SW480 (cell line): ENCODE measurements around the gene STAT2.
"Not testable (repeated sequence)": the region's sequence is repeated elsewhere in the genome, so short reads cannot be mapped to it uniquely, and the experiment has no call there.

ENCODE experiments used
- DNase-seq: peaks from one replicate; pipeline ENCODE4 v3.0.0-alpha.2; 2016; ENCODE audit warnings: low spot score

Gene STAT2

DNA sequence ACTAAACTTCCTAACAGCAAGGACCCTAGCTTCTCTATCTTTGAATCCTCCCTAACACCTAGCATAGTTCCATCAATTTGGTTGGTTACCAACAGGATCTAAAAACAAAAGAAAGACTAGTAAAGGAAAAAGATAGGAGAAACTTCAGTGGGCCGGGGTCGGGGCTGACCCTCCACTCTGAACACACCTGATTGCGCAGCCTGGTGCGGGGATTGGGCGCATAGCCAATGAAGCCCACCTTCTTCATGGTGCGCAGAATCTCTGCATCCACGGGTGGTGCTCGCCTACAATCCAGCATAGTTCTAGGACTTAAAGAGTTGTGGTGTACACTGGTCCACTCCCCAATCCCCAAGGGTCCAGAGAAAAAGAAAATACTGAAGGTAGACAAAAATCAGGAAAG, 33.8 kb downstream of the STAT2 start:
- DNase-seq = no peak

DNA sequence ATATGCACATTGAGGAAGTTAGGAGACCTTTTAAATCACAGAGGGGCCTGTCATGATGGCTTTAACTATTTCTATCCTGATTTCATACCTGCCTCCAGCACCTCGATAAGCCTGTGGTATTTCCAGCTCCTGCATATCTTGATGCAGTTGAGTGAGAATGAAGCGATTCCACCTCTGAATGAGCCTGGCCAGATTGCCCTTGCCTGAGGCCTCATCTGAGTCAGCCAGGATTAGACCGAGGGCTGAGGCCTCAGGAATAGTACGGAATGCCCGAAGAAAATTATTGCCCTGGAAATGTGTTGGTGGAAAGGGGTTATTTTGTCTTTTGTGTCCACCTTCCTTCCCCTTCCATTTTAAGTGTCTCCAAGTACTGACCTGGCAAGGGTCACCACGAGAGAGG, 35.7 kb downstream of the STAT2 start:
- no peak for DNase-seq

DNA sequence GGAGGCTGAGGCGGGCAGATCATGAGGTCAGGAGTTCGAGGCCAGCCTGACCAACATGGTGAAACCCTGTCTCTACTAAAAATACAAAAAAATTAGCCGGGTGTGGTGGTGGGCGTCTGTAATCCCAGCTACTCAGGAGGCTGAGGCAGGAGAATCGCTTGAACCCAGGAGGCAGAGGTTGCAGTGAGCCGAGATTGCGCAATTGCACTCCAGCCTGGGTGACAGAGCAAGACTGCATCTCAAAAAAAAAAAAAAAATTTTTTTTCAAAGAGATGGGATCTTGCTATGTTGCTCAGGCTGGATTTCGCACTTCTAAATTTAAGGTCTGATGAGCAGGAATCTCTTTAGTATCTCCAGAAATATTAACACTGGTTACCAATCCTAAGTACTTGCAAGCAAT, 38.3 kb downstream of the STAT2 start:
- DNase-seq = not testable (repeated sequence)

DNA sequence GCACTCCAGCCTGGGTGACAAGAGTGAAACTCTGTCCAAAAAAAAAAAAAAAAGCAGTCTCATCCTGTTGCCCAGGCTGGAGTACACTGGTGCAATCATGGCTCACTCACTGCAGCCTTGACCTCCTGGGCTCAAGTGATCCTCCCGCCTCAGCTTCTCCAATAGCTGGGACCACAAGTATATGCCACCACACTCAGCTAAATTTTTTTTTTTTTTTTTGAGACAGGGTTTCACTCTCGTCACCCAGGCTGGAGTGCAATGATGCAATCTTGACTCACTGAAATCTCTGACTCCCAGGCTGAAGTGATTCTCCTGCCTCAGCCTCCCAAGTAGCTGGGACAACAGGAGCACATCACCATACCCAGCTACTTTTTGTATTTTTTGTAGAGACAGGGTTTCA, 38.9 kb downstream of the STAT2 start:
- DNase-seq = no peak

DNA sequence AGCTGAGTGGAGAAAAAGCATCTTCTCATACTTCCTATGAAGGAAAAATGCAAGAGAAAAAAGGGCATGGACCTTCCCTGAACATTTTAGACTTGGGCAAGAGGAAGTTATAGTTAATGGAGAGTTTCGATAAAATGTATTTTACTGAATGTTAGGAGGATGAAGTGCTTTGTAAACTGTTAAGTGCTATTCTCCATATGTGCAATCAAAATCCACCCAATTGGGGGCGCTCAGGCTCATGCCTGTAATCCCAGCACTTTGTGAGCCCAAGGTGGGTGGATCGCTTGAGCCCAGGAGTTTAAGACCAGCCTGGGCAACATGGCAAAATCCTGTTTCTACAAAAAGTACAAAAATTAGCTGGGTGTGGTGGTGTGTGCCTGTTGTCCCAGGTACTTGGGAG, 42.2 kb downstream of the STAT2 start:
- DNase-seq = no peak

DNA sequence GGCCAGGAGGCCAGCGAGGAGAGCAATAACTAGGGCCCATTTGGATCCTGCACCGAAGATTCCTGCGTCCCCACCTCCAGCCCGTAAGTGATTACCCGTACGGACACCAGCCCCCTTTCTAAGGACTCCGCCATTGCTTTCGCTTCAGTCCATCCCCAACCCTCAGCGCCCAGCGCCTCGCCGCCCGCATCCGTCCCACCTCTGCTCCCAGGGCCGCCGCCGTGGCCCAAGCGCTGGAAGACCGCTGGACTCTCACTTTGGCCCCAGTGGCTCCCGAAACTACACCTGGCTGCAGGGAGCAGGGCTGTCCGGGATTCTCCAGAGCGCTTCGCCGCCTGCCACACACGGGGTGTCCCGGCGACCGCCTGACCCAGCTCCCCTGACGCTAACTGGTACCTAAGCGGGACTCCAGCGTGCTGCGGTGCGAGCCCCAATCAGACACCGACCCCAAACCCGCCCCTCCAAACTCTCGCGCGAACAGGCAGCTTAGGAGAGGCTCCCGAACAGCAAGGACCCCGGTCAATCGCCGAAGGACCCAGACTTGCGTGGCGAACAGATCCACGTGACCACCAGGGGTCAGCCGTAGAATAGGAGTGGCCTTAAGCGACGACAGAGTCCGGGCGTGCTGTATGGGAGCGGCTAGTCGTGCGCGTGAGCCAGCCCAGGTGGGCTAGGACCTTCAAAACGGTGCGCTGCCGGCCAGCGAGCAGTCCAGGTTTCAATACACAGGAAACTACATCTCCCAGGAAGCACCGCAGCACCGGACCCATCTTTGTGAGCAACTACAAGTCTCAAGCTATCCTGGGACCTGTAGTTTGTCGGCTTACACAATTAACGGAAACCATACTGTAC, 44.1 kb downstream of the STAT2 start, which contains the start of gene CNPY2:
Gene CNPY2, minus strand, starts transcription at position 367 of the 852 bp plus-strand sequence. CDS start 771 bp downstream, outside the sequence.
- DNase-seq = peak; percentile 99

DNA sequence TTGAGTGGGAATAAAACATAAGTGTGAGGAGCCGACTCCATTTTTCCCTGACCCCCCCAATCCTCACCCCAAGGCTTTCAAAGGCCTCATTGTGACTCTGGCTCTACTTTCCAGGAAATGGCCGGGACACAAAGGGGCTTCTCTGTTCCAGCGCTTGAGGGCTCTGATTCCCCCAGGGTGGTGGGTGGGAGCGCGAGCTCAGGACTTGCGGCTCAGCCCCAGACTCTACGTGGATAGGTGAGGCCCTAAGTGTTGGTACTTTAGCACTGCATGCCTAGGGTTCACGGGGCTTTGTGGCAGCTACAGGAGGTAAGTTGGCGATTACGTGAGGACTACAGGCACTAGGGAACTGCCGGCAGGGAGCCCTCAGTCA, 44.7 kb downstream of the STAT2 start:
- DNase-seq = peak; percentile 23

DNA sequence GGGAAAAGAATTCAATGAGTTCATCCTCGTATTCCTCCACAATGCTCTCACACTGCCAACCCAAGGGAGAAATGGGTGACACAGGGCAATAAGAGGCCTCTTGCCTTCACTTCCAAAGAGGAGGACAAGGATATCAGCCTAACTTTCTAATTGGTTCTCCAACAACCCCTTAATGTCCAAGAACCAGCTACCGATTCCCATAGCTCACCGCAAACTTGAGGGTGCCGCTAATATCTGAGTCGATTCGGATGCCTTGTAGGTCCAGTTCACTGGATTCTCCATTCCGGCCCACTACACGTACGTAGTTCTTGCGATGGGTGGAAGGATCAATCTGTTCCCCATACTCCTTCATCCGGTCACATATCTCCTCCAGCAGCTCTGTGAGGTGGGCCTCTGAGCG, 48.9 kb downstream of the STAT2 start:
- DNase-seq = no peak

DNA sequence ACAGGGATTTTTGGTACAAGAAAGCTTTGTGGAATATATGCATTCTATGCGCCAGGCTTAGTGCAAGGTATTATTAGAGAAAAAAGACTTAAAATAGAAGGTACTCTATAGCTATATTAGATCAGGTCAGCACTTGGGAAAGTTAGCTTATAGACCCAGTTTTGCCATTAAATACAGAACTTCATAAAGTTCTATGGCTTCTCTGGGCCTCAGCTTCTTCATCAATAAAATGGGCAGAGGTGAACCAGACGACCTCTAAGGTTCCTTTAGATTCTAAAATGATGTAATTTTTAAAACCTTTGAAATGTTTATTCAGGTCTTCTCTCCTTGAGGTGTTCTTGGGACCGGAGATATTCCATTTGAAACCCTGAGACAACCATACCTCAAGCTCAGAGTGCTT, 51.2 kb downstream of the STAT2 start:
- DNase-seq = no peak

DNA sequence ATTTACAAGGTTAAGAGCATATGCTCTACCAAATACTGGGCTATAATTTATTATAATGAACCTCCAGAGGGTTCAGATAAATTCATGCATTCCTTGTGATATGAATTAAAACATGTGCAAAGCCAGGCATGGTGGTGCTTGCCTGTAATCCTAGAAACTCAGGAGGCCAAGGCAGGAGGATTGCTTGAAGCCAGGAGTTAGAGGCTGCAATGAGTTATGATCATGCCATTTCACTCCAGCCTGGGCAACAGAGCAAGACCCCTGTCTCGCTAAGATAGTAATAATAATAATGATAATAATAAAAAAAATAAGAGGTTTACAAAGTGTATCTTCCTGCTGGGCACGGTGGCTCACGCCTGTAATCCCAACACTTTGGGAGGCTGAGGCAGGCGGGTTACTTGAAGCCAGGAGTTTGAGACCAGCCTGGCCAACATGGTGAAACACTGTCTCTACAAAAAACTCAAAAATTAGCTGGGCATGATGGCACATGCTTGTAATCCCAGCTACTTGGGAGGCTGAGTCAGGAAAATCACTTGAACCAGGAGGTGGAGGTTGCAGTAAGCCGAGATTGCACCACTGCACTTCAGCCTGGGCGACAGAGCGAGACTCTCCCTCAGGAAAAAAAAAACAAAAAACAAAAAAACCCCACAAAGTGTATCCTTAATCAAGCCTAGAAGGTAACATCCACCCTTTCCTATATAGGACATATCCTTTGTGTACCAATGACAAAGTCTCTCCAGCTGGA, 52.5 kb downstream of the STAT2 start:
- DNase-seq = no peak

DNA sequence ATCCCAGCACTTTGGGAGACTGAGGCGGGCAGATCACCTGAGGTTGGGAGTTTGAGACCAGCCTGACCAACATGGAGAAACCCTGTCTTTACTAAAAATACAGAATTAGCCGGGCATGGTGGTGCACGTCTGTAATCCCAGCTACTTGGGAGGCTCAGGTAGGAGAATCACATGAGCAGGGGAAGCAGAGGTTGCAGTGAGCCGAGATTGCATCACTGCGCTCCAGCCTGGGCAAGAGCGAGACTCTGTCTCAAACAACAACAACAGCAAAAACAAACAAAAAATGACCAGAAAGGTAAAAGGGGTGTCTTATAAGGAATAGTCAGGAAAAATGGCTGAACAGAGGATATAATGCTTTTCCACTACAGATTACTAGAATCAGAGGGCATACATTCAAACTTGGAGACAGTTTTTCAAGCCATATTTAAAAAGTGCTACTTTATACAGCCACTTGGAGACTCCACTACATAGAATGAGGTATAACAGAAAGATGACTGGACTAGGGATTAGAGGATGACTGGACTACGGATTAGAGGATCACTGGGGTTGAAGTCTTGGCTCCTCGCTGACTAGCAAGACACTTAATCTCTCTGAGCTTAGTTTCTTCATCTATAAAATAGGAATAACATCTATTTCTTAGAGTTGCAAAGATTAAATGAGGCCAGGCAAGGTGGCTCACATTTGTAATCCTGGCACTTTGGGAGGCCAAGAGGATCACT, 54.9 kb downstream of the STAT2 start:
- no peak for DNase-seq

DNA sequence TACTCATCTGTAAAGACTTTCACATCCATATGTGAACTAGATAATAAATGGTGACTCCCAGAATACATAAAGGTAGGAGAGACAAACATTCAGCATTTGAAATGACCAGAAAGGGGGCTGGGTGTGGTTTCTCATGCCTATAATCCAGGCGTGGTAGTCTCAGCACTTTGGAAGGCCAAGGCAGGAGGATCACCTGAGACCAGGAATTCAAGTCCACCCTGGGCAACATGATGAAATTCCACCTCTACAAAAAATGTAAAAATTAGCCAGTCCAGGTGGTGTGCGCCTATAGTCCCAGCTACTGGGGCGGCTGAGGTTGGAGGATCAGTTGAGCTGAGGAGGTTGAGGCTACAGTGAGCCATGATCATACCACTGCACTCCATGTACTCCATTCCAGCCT, 55.6 kb downstream of the STAT2 start:
- no peak for DNase-seq

DNA sequence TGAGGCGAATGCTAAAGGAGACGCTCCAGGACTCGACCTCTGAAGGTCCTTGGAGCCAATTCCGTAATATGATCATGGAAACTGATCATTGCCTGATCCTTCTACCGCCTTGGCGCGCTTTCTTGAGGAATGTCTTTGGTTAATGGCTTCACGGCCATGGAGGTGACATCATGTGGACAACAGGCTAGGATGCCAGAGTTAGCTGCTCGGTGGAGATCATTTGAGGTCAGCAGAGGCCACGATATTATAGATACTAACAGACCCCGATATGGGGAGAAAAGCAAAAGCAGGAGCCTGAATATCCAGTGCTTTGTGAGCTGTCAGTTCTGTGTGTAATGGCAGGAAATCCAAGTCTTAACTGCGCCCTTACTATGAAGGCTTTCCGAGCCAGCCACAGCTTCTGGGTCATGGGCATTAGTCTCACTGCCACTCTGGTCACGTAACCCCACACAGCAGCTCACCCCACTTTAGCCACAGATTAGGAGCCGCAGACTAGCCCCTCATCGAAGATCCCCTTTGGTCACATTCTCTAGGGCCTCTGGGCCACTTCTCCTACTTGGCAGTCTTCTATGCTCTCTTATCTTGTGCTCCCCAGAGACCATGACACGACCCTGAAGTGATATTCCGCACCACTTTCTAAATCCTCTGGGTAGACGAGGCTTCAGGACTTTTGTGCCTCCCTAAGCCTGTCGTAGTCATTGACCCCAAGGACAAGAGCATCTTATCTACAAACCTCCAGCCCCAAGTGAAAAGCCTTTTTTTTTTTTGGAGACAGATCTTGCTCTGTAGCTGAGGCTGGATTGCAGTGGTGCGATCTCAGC, 59.1 kb downstream of the STAT2 start:
- DNase-seq = no peak

DNA sequence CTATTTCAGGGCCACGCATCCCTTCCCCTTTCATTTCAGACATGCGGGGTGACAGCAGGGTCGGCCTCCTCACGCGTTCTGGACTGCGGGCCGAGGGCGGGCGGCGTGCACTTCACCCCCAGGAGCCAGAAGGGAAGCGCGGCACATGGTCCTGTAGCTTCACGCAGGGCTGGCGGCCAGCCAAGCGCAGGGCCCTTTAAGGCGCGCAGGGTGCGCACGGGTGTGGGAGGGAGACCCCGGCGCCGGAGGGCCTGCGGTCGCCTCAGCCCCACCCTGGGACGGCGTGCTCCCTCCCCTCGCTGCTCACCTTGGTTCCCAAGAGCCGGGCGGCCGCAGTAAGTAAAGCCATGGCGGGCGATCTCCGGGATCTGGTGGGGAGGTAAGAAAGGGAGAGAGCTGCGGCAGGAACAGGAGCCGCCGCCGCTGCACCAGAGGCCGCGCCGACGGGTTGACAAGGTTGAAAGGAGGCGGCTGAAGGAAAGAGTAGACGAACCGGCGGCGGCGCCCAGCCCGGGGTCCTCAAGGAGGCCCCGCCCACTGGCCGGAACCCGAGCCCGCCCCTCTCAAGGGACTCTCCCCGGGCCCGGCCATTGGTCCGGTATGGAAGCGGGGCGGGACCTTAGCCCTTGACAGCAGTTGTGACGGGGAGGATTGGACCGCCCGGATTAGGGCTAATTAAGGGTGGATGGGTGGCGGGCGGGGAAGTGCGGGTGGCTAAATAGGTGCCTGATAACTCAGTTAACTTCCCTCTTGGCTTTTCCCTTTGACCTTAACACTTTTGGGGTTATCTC, 59.9 kb downstream of the STAT2 start, which contains the start of gene CS:
Gene CS, minus strand, starts transcription at position 478 of the 791 bp plus-strand sequence. Its CDS starts 129 bp downstream, at position 349.
- peak; percentile 99 for DNase-seq

DNA sequence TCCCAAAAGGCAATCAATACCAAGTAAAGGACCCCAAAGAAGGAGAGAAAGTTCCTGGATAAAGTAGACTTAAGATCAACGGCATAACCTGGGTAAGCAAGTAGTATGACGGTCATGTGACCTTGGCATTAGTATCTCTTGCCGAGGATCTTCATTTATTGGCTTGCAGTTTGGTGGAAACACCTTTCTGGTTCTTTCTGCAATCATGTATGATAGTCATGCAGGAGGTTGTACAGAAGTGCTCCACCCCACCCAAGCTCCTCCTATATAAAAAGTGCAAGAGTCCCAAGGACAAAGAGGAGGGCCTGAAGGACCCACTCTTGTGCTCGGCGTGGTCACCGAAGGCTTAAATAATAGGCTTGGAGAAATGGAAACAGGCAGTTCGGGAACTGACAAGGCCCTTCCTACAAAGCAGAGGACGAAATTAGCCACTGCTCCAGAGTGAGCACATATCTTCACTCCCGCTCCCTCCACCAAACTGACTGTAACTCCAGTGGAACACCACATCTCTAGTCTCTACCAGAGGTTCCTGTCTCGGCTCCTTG, 60.5 kb downstream of the STAT2 start:
- peak; percentile 33 for DNase-seq

DNA sequence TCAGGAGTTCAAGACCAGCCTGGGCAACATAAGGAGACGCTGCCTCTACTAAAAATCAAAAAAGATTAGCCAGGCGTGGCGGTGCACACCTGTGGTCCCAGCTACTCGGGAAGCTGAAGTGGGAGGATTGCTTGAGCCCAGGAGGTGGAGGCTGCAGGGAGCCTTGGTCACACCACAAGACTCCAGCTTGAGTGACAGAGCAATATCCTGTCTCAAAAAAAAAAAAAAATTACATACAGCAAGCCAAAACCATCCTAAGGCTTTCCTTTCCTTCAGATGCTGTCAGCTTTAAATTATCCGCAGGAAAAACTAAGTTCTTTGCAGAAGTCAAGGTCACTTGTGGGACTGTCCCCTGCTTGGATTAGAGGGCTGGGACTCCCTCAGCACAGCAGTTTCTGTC, 61.1 kb downstream of the STAT2 start:
- DNase-seq = no peak

DNA sequence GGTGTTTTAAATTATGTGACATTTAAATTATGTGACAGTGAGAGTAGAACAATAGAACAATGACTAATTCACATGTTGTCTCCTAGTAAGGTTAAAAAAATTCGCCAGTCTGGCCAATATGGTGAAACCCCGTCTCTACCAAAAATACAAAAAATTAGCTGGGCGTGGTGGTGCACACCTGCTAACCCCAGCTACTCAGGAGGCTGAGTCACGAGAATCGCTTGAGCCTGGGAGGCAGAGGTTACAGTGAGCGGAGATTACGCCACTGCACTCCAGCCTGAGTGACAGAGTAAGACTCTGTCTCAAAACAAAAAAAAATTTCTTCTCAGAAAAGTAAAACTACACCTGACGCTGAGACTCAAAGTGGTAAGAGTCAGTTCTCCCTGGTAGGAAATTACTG, 62.5 kb downstream of the STAT2 start:
- DNase-seq = no peak

DNA sequence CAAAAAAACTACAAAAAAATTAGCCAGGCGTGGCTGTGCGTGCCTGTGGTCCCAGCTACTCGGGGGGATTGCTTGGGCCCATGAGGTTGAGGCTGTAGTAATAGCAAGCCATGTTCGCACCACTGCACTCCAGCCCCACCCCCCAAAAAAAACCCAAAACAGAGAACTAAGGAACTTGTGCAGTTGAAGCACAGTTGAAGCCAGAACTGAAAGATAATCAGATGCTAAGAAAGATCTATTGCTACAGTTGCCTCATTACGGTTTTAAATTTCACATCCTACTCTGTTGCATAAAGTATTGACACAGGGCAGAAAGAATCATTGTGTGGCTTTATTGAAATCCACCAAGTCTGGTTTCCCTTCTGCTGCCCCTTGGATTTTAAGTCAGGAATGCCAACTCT, 63.6 kb downstream of the STAT2 start:
- no peak for DNase-seq

DNA sequence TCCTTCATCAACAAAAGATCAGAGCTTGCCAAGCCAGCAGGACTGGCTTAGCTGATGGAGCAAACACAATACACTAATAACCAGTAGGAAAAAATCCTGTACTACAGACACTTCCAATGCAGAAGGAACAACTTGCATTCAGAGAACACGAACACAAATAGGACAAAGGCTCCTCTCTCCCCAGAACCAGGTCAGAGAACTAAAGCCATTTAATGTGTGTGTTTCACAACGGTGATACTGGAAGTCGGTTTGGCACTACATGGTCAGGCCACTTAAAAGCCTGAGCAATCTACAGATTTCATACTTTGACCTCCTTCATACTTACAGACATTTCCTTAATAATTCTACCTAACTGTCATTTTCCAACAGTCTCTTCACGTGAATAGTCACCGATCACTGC, 66.1 kb downstream of the STAT2 start:
- DNase-seq = no peak
